Stimulated activated naive B cell treated with anti-CD40 and anti-IgM and Interleukin-4, amounts not matched to agents 10 μg/mL and 1 μg/mL and 100 μg/mL, for 72 hours (primary cell): ENCODE data around the gene CD9.
A peak's percentile ranks its signal among the peaks of the same experiment; 100 is the strongest.
"Not testable (repeated sequence)": the region's sequence is repeated elsewhere in the genome, so short reads cannot be mapped to it uniquely, and the experiment has no call there.

ENCODE experiments used
- ATAC-seq, 2 donors: fragments of 150-1000 bp; cut with Tn5 transposase; replicated peaks; 2 replicates each; pipeline ENCODE4 v1.10.0; 2021; ENCODE audit warnings: moderate library complexity in 1 of 2
- DNase-seq: peaks from one replicate; pipeline ENCODE4 v3.0.0; 2021
- H3K27ac Mint-ChIP-seq: one replicate; pipeline ENCODE4 v1.8.0; 2022; ENCODE audit warnings: mild to moderate bottlenecking, mixed read lengths
- H3K27me3 Mint-ChIP-seq, 2 donors: one replicate each; pipeline ENCODE4 v1.8.0; 2022; ENCODE audit warnings: mixed read lengths in 2 of 2
- H3K36me3 Mint-ChIP-seq, 2 donors: one replicate each; pipeline ENCODE4 v1.8.0; 2022; ENCODE audit warnings: mixed read lengths in 2 of 2, mild to moderate bottlenecking in 1 of 2
- H3K4me1 Mint-ChIP-seq, 2 donors: one replicate each; pipeline ENCODE4 v1.8.0; 2022; ENCODE audit warnings: mixed read lengths in 2 of 2, mild to moderate bottlenecking in 1 of 2
- H3K4me3 Mint-ChIP-seq, 2 donors: one replicate each; pipeline ENCODE4 v1.8.0; 2022; ENCODE audit warnings: mild to moderate bottlenecking in 2 of 2, mixed read lengths in 2 of 2, moderate library complexity in 1 of 2
- H3K9me3 Mint-ChIP-seq, 2 donors: one replicate each; pipeline ENCODE4 v1.8.0; 2022; ENCODE audit warnings: mixed read lengths in 2 of 2, mild to moderate bottlenecking in 1 of 2

CD9 gene

DNA sequence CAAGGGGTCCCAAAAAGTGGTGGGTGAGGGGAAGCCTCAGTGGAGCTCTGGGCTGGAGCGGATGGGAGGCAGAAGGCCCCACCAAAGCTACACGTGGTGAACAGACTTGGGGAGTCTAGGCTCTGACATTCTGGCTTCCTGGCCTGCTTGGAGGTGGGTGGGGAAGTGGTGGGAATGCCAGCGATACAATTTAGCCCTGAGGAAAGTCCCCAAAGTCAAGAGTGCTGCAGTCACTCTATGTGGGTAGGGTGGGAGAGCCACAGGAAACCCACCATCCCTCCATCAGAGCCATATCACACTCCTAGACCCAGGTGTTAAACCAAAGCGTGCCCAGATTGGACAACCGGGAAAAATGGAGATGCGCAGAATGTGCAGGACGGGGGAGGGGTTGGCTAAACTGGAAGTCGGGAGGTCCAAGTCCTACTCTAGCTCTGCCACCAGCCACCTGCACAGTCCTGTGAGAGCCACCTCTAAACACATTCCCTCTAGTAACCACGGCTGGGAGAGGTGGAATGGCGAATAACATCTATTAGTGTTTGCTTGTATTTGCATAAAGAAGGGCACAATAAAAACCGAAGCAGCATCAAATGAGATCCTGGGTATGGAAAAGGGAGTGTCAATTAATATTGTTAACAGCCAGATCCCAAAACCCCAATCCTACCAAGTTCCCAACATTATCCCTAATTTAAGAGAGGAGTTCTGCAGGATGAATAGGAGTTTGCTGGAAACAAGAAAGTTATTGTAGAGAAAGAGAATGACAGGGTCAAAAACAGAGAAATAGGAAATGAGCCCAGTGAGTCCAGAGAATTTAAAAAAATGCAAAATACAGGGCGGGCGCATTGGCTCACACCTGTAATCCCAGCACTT is 14.0 kb upstream of the CD9 start:
- peaks cover 9 to 25% of the 10 kb centered on the region in 2 donors for H3K4me1 Mint-ChIP-seq
- peaks cover 39 to 43% of the 10 kb centered on the region in 2 donors for H3K27me3 Mint-ChIP-seq
- H3K9me3 Mint-ChIP-seq, result no peaks in the 10 kb centered on the region

DNA sequence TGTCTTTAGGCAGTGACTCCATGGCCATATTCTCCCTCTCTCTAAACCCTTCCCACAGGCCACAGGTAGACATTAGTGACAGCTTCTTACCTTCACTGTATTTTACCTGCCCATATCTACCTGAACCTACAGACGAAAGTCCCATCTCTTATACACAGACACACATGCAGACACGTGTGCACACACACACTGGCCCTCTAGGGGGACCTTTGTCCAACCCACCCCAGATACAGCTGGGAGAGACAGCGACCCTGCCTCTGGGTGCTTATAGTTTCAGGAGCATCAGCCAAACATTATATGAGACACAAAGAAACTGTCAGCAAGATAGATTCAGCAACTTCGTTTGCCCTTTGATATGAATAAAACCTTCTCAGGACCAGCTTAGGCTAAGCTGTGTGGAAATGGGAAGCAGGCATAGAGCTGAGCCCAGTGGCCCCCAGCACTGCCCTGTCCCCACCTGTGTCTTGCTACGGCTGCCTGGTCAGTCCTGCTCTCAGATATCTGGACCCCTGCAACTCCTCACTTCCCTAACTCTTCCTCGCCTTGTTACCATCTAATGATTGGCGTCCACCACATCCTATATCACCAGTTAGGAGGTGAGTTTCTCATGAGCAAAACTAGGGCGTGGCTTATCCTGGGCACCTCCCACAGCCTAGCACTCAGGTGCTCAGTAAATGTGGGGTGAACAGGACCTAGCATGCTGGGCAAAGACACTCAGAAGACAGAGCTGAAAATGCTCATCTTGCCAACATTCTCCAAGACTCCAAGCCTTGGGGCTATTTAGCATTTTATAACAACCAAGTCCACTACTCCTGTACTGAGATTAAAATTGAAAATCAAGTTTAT is 12.0 kb upstream of the CD9 start:
- H3K27me3 Mint-ChIP-seq, result peaks cover 42 to 48% of the 10 kb centered on the region in 2 donors
- ATAC-seq, result no peak

More for the DNA sequence above, 14.0 kb upstream of the CD9 start:
- DNase-seq (no peak), ATAC-seq (no peak)
- no peak overlapping the region for H3K4me3 Mint-ChIP-seq
- no peaks in the 10 kb centered on the region for H3K36me3 Mint-ChIP-seq
- H3K27ac Mint-ChIP-seq, result no peak overlapping the region

GRCh38 chr12:6189028-6189427 is 11.2 kb upstream of the CD9 start:
- H3K4me1 Mint-ChIP-seq, result peaks cover 13 to 49% of the 10 kb centered on the region in 2 donors
- no peaks in the 10 kb centered on the region for H3K36me3 Mint-ChIP-seq
- no peaks in the 10 kb centered on the region for H3K9me3 Mint-ChIP-seq
- H3K27me3 Mint-ChIP-seq, result peaks cover 47 to 53% of the 10 kb centered on the region in 2 donors
- no peak for DNase-seq
- peak; percentile 50 to 58 for ATAC-seq
- no peak overlapping the region for H3K27ac Mint-ChIP-seq
- no peak overlapping the region for H3K4me3 Mint-ChIP-seq

More for the DNA sequence above, 12.0 kb upstream of the CD9 start:
- DNase-seq, result no peak
- Mint-ChIP-seq H3K4me3 (no peak overlapping the region), H3K4me1 (peaks cover 10 to 40% of the 10 kb centered on the region in 2 donors), H3K36me3 (no peaks in the 10 kb centered on the region), H3K27ac (no peak overlapping the region), H3K9me3 (no peaks in the 10 kb centered on the region)

DNA sequence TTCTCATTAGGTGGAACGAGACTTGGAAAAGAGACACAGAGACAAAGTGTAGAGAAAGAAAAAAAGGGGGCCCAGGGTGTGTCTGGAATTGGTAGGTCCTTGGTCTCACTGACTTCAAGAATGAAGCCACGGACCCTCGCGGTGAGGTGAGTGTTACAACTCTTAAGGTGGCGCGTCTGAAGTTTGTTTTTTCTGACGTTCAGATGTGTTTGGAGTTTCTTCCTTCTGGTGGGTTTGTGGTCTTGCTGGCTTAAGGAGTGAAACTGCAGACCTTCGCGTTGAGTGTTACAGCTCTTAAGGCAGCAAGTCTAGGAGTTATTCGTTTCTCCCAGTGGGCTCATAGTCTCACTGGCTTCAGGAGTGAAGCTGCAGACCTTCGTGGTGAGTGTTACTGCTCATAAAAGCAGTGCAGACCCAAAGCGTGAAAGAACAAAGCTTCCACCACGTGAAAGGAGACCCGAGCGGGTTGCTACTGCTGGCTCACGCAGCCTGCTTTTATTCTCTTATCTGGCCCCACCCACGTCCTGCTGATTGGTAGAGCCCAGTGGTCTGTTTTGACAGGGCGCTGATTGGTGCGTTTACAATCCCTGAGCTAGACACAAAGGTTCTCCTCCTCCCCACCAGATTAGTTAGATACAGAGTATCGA is 10.1 kb upstream of the CD9 start:
- not testable (repeated sequence) for ATAC-seq, H3K9me3 Mint-ChIP-seq, H3K36me3 Mint-ChIP-seq, H3K4me3 Mint-ChIP-seq, H3K27ac Mint-ChIP-seq, DNase-seq
- H3K27me3 Mint-ChIP-seq, result peaks cover 47 to 53% of the 10 kb centered on the region in 2 donors
- H3K4me1 Mint-ChIP-seq, result peaks cover 13 to 52% of the 10 kb centered on the region in 2 donors

- H3K27ac Mint-ChIP-seq, H3K9me3 Mint-ChIP-seq, DNase-seq, H3K36me3 Mint-ChIP-seq, ATAC-seq, H3K4me3 Mint-ChIP-seq: not testable (repeated sequence)
- Mint-ChIP-seq H3K4me1 (peaks cover 21 to 61% of the 10 kb centered on the region in 2 donors), H3K27me3 (peaks cover 47 to 53% of the 10 kb centered on the region in 2 donors)
Measured at GRCh38 chr12:6190767-6191530, 9.3 kb upstream of the CD9 start.

DNA sequence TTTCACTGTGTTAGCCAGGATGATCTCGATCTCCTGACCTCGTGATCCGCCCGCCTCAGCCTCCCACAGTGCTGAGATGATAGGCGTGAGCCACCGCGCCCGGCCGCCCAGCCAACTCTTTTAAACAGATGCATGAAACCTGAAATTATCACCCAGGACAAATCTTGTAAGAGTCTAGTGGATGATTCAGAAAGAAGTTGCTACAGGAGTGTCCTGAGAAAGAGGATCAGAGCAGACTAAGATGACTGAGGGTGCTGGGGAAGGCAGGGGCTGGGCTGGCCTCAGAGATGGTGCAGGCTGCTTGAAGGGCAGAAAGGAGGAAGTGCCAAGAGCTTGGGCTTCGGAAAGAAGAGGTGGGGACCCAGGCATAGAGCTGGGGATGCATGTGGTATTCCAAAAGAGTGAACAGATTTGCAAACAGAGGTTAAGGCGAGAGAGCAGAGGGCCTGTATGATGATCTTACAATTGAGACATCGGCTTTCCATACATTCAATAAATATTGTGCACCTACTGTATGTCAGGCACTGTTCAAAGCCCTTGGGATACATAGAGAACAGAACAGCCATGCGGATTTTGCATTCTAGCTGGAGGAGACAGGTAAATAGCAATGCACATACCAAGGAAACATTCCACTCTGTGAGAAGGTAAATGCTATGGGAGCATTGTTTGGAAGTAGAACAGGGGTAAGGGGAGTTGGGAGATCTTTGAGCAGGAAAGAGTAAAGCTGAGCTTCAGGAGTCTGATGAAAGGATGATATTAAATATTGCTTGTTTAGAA is 7.4 kb upstream of the CD9 start:
- no peak for DNase-seq
- H3K4me3 Mint-ChIP-seq, result no peak overlapping the region
- H3K9me3 Mint-ChIP-seq, result no peaks in the 10 kb centered on the region
- peaks cover 40 to 46% of the 10 kb centered on the region in 2 donors for H3K27me3 Mint-ChIP-seq
- no peak overlapping the region for H3K27ac Mint-ChIP-seq
- H3K4me1 Mint-ChIP-seq, result peaks cover 23 to 67% of the 10 kb centered on the region in 2 donors
- no peaks in the 10 kb centered on the region for H3K36me3 Mint-ChIP-seq
- peak in 1 of 2 donors; percentile 23 for ATAC-seq

- Mint-ChIP-seq H3K27me3 (peaks cover 32 to 33% of the 10 kb centered on the region in 2 donors), H3K4me3 (no peak overlapping the region), H3K36me3 (no peaks in the 10 kb centered on the region), H3K27ac (peak overlapping the region; percentile 3), H3K4me1 (peaks cover 28 to 59% of the 10 kb centered on the region in 2 donors), H3K9me3 (no peaks in the 10 kb centered on the region)
- DNase-seq (no peak), ATAC-seq (peak; percentile 53 to 55)
Measured at GRCh38 chr12:6193853-6194815, 6.1 kb upstream of the CD9 start.

- Mint-ChIP-seq H3K36me3 (no peaks in the 10 kb centered on the region), H3K27ac (peak overlapping the region; percentile 44), H3K9me3 (no peaks in the 10 kb centered on the region), H3K4me3 (no peak overlapping the region), H3K27me3 (peaks cover 20 to 23% of the 10 kb centered on the region in 2 donors), H3K4me1 (peaks cover 34 to 61% of the 10 kb centered on the region in 2 donors)
- DNase-seq, result peak; percentile 52
- peak; percentile 67 to 73 for ATAC-seq
Measured at GRCh38 chr12:6195665-6196535, 4.3 kb upstream of the CD9 start.

GRCh38 chr12:6198051-6198450 is 2.1 kb upstream of the CD9 start:
- H3K36me3 Mint-ChIP-seq, result no peaks in the 10 kb centered on the region
- H3K4me3 Mint-ChIP-seq, result no peak overlapping the region
- ATAC-seq (no peak), DNase-seq (no peak)
- peaks cover 14 to 33% of the 10 kb centered on the region in 2 donors for H3K27me3 Mint-ChIP-seq
- H3K9me3 Mint-ChIP-seq, result no peaks in the 10 kb centered on the region
- no peak overlapping the region for H3K27ac Mint-ChIP-seq
- peaks cover 42 to 66% of the 10 kb centered on the region in 2 donors for H3K4me1 Mint-ChIP-seq

DNA sequence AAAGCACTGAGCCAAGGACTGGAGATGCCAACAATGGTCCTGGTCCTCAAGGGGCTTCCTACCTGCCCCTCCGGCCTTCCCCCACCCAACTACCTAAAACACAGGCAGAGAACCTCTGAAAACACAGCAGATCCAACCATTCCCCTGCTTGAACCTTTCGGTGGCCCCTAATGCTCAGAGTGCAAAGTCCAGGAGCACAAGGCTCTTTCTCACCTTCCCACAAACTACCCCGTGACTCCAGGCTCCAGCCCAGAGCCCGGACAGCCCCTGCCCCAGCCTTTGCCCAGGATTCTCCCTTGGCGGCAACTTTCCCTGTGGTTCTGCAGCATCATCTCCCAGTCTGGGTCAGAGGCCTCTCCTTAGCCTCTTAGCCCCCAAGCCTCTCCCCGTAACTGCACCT is 1.6 kb upstream of the CD9 start:
- no peak for ATAC-seq
- H3K27me3 Mint-ChIP-seq, result peaks cover 9 to 33% of the 10 kb centered on the region in 2 donors
- H3K27ac Mint-ChIP-seq, result no peak overlapping the region
- H3K4me1 Mint-ChIP-seq, result peaks cover 41 to 66% of the 10 kb centered on the region in 2 donors
- H3K9me3 Mint-ChIP-seq, result no peaks in the 10 kb centered on the region
- H3K4me3 Mint-ChIP-seq, result no peak overlapping the region
- no peaks in the 10 kb centered on the region for H3K36me3 Mint-ChIP-seq
- DNase-seq, result no peak

DNA sequence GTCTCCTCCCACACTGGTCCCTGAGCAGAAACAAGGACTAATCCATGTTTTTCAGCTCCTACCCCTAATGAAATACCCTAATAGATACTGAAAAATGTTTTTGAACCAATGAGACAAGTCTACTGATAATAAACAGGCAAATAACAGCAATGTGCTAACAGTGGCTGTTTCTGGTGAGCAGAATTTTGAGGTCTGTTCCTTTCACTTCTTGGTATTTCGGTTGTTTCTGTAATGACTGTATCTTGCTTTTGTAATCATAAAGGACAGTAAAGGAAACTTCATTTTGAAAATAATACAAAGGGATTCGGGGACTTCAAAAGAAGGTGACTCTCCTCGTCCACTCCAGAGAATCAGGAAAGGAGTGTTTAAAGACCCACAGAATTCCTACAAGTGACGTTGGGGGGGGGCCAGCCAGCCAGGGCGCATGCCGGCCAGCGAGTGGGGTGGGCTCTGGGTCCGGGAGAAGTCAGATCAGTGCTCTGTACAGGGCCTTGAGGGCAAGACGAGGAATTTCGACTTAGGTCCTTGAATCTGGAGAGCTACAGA is 1.1 kb upstream of the CD9 start:
- H3K4me3 Mint-ChIP-seq, result peak overlapping the region; percentile 79 to 85
- DNase-seq (no peak), ATAC-seq (no peak)
- H3K9me3 Mint-ChIP-seq, result no peaks in the 10 kb centered on the region
- H3K36me3 Mint-ChIP-seq, result no peaks in the 10 kb centered on the region
- no peak overlapping the region for H3K27ac Mint-ChIP-seq
- H3K27me3 Mint-ChIP-seq, result peaks cover 7 to 30% of the 10 kb centered on the region in 2 donors
- H3K4me1 Mint-ChIP-seq, result peaks cover 39 to 66% of the 10 kb centered on the region in 2 donors
